Lower leg skin (tissue), 3 donors: Measurements from ENCODE around the gene CCDC9.

Experiments used
- CTCF ChIP-seq, 3 donors: fragments of 450-650 bp; IDR thresholded peaks; one replicate each; pipeline ENCODE4 v1.5.1; 2016; ENCODE audit warnings: antibody characterized with exemption in 3 of 3, mild to moderate bottlenecking in 3 of 3, moderate library complexity in 2 of 3
- POLR2A ChIP-seq, 2 donors: fragments of 450-650 bp; IDR thresholded peaks; one replicate each; pipeline ENCODE4 v1.6.1; 2016 to 2017; ENCODE audit warnings: antibody characterized with exemption in 2 of 2, mild to moderate bottlenecking in 1 of 2, moderate library complexity in 1 of 2

GRCh38 chr19:47232422-47233211, 23.7 kb upstream of the CCDC9 start:
- TF ChIP-seq CTCF (IDR thresholded peaks at IDR 0.05), result no peak
- no peak for TF ChIP-seq POLR2A (IDR thresholded peaks at IDR 0.05)
